Left ventricle myocardium superior (tissue), 1 donor: ENCODE data around the gene RRAGC. TPM values are rescaled to one million over a fixed set of nuclear protein-coding genes. Genes with fewer than 3 reads are reported as not detected.
"Not testable (repeated sequence)": the region's sequence is repeated elsewhere in the genome, so short reads cannot be mapped to it uniquely, and the experiment has no call there.

Experiments used
- ATAC-seq: fragments of 200-7000 bp; cut with Tn5 transposase; one replicate; pipeline ENCODE4 v1.9.1; 2020; ENCODE audit warnings: mild to moderate bottlenecking, moderate library complexity
- DNase-seq: peaks from one replicate; pipeline ENCODE4 v3.0.0-alpha.2; 2020
- intact Hi-C: fragments of 100-400 bp; cut with micrococcal nuclease; formaldehyde crosslinking; loops from one replicate; pipeline ENCODE4 v1.11.0; 2022
- total RNA-seq: library from RNA; stranded (reverse); fragmentation: NEBNext Ultra II Directional; extraction: Animal tissue kit (Norgen Biotek cat#: 25700); gene quantifications from one replicate; pipeline ENCODE4 v1.2.1, GENCODE V29; 2021
- donor health status: DM: no; HTN: yes; CAD: no; lungs with severe emphysema.

The RRAGC gene
- total RNA-seq, 1 donor from 2014 or later, result 23.2 TPM

DNA sequence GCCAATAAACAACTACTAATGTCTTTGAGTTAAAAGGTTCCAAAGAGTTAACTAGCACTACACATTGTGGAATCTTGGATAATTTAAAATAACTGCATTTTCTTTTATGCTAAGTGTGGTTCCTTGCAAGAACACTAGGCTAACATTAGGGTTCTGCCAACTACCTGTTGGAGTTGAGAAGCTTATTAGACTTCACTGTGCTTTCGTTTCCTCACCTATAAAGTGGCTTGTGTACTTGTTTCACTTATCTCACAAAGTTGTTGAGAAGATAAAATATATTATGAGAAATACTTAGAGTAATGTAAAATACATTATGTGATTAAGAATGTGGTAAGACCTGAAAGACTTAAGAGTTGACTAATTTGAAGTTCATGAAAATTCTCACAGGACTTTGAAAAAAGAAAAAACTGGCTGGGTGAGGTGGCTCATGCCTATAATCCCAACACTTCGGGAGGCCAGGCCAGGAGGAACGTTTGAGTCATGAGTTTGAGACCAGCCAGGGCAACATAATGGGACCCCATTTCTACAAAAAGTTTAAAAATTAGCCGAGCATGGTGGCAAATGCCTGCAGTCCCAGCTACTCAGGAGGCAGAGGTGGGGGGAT, 5.6 kb upstream of the RRAGC start:
- no peak for ATAC-seq
- no peak for DNase-seq
- intact Hi-C loops, result no loop called here

- intact Hi-C loops, result no loop called here
- ATAC-seq, result no peak
- no peak for DNase-seq
Observed at GRCh38 chr1:38860454-38860795, 853 bp upstream of the RRAGC start.

DNA sequence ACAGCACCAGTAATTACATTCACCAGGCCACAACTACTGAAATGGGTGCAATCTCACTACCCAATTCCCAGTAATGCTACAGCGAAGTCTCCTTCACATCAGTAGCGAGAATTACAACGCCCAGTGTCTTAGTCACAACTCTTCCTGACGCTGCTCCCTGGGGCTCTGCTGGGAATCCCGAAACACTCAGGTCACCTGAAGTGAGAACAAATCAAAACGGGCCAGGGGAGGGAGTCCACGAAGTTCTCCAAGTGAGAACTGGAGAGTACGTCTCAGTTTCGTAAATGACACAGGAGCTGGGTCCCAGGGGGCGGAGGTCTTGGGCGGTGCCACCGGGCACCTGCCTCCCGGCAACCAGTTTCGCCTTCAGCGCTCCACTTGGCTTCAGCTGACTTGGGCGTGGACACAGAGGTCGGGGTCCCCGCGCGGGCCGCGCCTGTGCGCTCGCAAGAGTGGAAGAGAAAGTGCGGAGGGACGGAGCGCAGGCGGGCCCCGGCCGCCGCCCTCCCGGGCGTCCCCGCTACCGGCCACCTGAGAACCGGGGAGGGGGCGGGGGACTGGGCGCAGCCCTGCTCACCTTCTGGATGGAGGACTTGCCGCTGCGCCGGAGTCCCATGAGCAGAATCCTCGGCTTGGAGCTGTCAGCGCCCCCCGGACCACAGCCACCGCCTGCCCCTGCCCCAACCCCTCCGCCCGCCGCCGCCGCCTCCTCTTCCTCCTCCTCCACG, 575 bp downstream of the RRAGC start:
- intact Hi-C loops, result no loop called here
- DNase-seq, result peak; percentile 70
- ATAC-seq, result peak; percentile 24

DNA sequence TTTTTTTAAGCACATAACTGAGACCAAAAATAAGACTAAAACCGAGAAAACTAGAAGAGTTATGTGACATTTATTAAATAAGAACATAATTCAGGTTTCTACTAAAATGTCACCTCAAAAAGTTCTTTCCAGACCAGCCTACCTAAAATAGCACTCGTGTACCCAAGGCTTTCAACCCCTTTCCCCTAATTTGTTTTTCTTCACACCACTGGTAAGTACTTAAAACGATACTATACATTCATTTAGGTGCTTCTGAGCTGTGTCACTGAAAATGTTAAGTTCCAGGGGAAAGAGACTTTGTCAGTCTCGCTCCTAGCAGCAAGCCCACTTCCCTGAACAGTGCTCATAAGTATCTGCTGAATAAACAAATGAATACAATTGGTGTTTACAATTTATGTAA, 6.8 kb downstream of the RRAGC start:
- intact Hi-C loops, result no loop called here

GRCh38 chr1:38848071-38848470, 11.5 kb downstream of the RRAGC start:
- intact Hi-C loops, result no loop called here
- ATAC-seq, result no peak
- DNase-seq, result no peak

More for the DNA sequence above, 6.8 kb downstream of the RRAGC start:
- ATAC-seq (no peak), DNase-seq (no peak)

GRCh38 chr1:38846210-38846609, 13.4 kb downstream of the RRAGC start:
- DNase-seq, result no peak
- no peak for ATAC-seq
- intact Hi-C loops, result no loop called here

GRCh38 chr1:38845088-38845487, 14.5 kb downstream of the RRAGC start:
- DNase-seq, ATAC-seq, intact Hi-C loops: not testable (repeated sequence)

- DNase-seq (no peak), ATAC-seq (no peak)
- intact Hi-C loops, result no loop called here
Observed at GRCh38 chr1:38840281-38840680, 19.3 kb downstream of the RRAGC start.

DNA sequence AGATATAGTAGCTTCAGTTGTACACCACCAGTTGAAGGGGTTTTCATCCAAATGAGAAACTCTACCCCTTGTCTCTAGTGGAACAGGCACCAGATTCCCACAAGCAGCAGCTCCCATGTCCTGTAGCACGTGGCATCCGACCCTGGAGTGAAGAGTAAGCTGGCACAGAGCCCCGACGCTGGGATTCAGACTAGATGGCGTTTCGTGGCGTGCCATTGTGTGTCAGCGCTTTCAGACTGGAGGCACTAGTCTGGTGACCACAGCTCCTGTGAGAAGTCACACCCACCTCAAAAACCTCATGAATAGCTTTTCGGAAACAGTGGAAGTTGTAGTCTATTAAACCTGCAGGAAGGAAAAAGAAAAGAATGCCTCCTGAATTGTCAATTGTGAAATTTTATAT, 20.2 kb downstream of the RRAGC start:
- DNase-seq (peak; percentile 81), ATAC-seq (peak; percentile 83)
- intact Hi-C loops, result loop anchor here (10.0 kb wide), 1 partner anchor 805 kb away; no protein-coding TSS in a partner anchor

- intact Hi-C loops, result loop anchor here (10.0 kb wide), 1 partner anchor 802 kb away; no protein-coding TSS in a partner anchor
- DNase-seq, ATAC-seq: not testable (repeated sequence)
Observed at GRCh38 chr1:38836316-38836715, 23.3 kb downstream of the RRAGC start.

- intact Hi-C loops, result loop anchor here (10.0 kb wide), 1 partner anchor 800 kb away; no protein-coding TSS in a partner anchor
- DNase-seq, result no peak
Observed at GRCh38 chr1:38834937-38835827, 24.4 kb downstream of the RRAGC start.

GRCh38 chr1:38834221-38834782, 25.3 kb downstream of the RRAGC start:
- no peak for ATAC-seq
- intact Hi-C loops, result loop anchor here (10.0 kb wide), 1 partner anchor 800 kb away; no protein-coding TSS in a partner anchor
- DNase-seq, result no peak

More at GRCh38 chr1:38834937-38835827, 24.4 kb downstream of the RRAGC start:
- peak; percentile 81 for ATAC-seq

GRCh38 chr1:38833146-38833545, 26.4 kb downstream of the RRAGC start:
- no peak for ATAC-seq
- no peak for DNase-seq
- intact Hi-C loops, result loop anchor here (10.0 kb wide), 1 partner anchor 798 kb away; no protein-coding TSS in a partner anchor

DNA sequence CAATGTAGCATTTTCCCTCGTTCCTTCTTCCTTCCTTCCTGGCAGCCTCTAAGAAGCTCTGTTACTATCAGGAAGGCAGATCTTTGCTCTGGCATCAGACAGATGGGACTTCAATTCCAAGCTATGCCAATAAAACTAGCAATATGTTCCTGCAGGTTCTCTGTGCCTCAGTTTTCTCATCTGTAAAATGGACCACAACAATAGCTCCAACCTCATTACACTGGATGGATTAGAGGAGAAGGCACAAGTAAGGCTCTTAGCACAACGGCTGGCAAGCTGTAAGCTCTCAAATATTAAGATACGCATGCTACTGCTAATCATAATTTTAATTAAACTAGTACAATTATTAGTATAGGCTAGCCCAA, 27.2 kb downstream of the RRAGC start:
- no peak for ATAC-seq
- no peak for DNase-seq
- intact Hi-C loops, result loop anchor here (10.0 kb wide), 1 partner anchor 798 kb away; no protein-coding TSS in a partner anchor

- no peak for DNase-seq
- intact Hi-C loops, result loop anchor here (10.0 kb wide), 1 partner anchor 797 kb away; no protein-coding TSS in a partner anchor
- ATAC-seq, result no peak
Observed at GRCh38 chr1:38831731-38832369, 27.7 kb downstream of the RRAGC start.

DNA sequence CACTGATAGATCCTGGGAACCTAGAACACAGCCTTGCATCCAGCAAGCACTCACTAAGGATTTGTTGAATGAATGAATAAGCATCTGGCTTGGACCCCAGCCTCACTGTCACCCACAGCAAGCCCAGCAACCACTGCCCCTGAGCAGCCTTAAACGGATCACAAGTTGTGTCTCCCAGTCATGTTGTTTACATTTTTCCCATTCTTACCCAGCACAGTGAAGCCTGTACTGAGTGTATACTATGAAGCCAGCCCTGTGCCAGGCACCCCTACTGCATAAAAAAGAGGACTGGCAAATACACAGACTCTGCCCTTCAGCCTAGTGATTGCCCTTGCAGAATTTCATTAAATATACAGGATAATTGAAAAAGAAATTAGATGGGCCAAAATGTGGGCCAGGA, 30.2 kb downstream of the RRAGC start:
- no peak for DNase-seq
- ATAC-seq, result no peak
- intact Hi-C loops, result no loop called here

- intact Hi-C loops, result no loop called here
- DNase-seq (no peak), ATAC-seq (no peak)
Observed at GRCh38 chr1:38827318-38827717, 32.3 kb downstream of the RRAGC start.

DNA sequence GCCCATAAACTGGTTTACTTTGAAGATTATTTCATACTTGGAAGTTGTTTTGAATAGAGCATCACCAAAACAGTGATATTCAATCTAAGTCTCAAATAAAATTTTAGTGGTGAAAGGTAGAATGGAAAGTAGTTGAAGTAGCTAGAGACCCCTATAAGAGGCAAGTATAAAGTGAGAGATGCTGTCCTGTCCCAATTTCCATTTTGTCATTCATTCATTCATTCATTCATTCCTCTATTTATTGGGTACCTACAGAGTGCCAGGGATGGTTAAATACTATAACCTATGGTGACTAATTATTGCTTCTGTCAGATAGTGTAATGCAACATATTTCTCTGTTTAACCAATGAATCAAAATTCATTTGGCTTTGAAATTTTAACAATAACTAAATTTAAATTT, 32.7 kb downstream of the RRAGC start:
- DNase-seq, result no peak
- intact Hi-C loops, result no loop called here
- no peak for ATAC-seq

GRCh38 chr1:38826262-38826661, 33.3 kb downstream of the RRAGC start:
- DNase-seq (no peak), ATAC-seq (no peak)
- intact Hi-C loops, result no loop called here
